Activated T-helper 17 cell treated with anti-CD3 and anti-CD28 coated beads, Interleukin-2, amount 50 U/mL, for 72 hours (primary cell): ENCODE measurements around the gene CDYL. TPM values are rescaled to one million over a fixed set of nuclear protein-coding genes. Genes with fewer than 3 reads are reported as not detected.

ENCODE experiments used
- ATAC-seq: fragments of 150-1000 bp; cut with Tn5 transposase; replicated peaks from 2 replicates; pipeline ENCODE4 v1.10.0; 2021; ENCODE audit warnings: mild to moderate bottlenecking, moderate library complexity
- H3K27ac Mint-ChIP-seq: one replicate; pipeline ENCODE4 v1.8.0; 2022; ENCODE audit warnings: mixed read lengths
- H3K27me3 Mint-ChIP-seq: one replicate; pipeline ENCODE4 v1.8.0; 2022; ENCODE audit warnings: mixed read lengths
- H3K36me3 Mint-ChIP-seq: one replicate; pipeline ENCODE4 v1.8.0; 2022; ENCODE audit warnings: low read depth, mild to moderate bottlenecking, mixed read lengths
- H3K4me1 Mint-ChIP-seq: one replicate; pipeline ENCODE4 v1.8.0; 2022; ENCODE audit warnings: mixed read lengths
- H3K4me3 Mint-ChIP-seq: one replicate; pipeline ENCODE4 v1.8.0; 2022; ENCODE audit warnings: mild to moderate bottlenecking, mixed read lengths
- H3K9me3 Mint-ChIP-seq: one replicate; pipeline ENCODE4 v1.8.0; 2022; ENCODE audit warnings: mixed read lengths
- total RNA-seq, 2 donors: library from RNA; stranded (reverse); gene quantifications; one replicate each; pipeline ENCODE4 v1.2.3, GENCODE V29; 2022

CDYL gene
- total RNA-seq, 2 donors from 2014 or later, result 23.3 to 24.5 TPM

GRCh38 chr6:4759997-4760396 lies 16.2 kb upstream of the CDYL start:
- no peak overlapping the region for H3K4me3 Mint-ChIP-seq
- no peaks in the 10 kb centered on the region for H3K9me3 Mint-ChIP-seq
- no peaks in the 10 kb centered on the region for H3K36me3 Mint-ChIP-seq
- ATAC-seq, result no peak
- H3K27ac Mint-ChIP-seq, result no peak overlapping the region
- H3K27me3 Mint-ChIP-seq, result peaks cover 31% of the 10 kb centered on the region
- H3K4me1 Mint-ChIP-seq, result no peaks in the 10 kb centered on the region

DNA sequence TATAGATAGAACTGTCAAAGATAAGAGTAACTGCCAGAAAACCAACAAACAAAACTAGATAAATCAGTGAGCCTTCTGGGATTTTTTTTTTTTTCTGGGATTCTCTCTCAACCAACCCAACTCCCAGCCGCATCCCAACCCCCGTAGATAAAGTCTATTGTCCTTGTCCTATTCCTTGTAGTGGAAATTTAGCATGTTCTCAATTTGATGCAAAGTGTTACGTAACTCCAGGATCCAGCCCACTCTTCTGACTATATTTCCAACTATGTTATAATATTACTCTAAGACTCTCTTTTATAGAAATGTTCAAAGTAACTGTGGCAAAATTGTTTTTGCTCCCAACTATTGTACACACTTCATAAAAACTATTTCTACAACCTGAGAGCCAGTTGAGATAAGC lies 15.4 kb upstream of the CDYL start:
- no peaks in the 10 kb centered on the region for H3K4me1 Mint-ChIP-seq
- no peak overlapping the region for H3K27ac Mint-ChIP-seq
- no peaks in the 10 kb centered on the region for H3K36me3 Mint-ChIP-seq
- peaks cover 28% of the 10 kb centered on the region for H3K27me3 Mint-ChIP-seq
- no peak overlapping the region for H3K4me3 Mint-ChIP-seq
- ATAC-seq, result no peak
- no peaks in the 10 kb centered on the region for H3K9me3 Mint-ChIP-seq

GRCh38 chr6:4762294-4762693 lies 13.9 kb upstream of the CDYL start:
- no peaks in the 10 kb centered on the region for H3K9me3 Mint-ChIP-seq
- no peak overlapping the region for H3K4me3 Mint-ChIP-seq
- H3K27me3 Mint-ChIP-seq, result peaks cover 22% of the 10 kb centered on the region
- H3K4me1 Mint-ChIP-seq, result no peaks in the 10 kb centered on the region
- no peak for ATAC-seq
- H3K36me3 Mint-ChIP-seq, result no peaks in the 10 kb centered on the region
- H3K27ac Mint-ChIP-seq, result no peak overlapping the region

GRCh38 chr6:4763921-4764320 lies 12.3 kb upstream of the CDYL start:
- no peak overlapping the region for H3K27ac Mint-ChIP-seq
- no peaks in the 10 kb centered on the region for H3K9me3 Mint-ChIP-seq
- H3K36me3 Mint-ChIP-seq, result no peaks in the 10 kb centered on the region
- peaks cover 22% of the 10 kb centered on the region for H3K27me3 Mint-ChIP-seq
- ATAC-seq, result no peak
- H3K4me3 Mint-ChIP-seq, result no peak overlapping the region
- no peaks in the 10 kb centered on the region for H3K4me1 Mint-ChIP-seq

DNA sequence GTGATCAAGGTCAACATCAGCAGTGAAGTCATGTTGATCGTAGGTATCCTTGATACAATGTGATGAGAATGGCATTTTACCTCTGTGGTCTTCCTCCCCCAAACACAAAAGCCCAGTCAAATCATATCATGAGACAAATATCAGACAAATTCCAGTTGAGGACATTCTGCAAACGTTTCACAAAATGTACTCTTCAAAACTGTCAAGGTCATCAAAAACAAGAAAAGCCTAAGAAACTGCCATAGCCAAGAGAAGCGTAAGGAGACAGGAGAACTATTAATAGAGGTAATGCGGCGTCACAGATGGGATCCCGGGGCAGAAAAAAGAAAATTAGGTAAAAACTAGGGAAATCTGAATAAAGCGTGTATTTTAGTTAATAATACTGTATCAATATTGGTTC lies 7.4 kb upstream of the CDYL start:
- peaks cover 5% of the 10 kb centered on the region for H3K4me1 Mint-ChIP-seq
- H3K4me3 Mint-ChIP-seq, result no peak overlapping the region
- H3K36me3 Mint-ChIP-seq, result no peaks in the 10 kb centered on the region
- H3K27ac Mint-ChIP-seq, result no peak overlapping the region
- H3K9me3 Mint-ChIP-seq, result peaks cover 12% of the 10 kb centered on the region
- no peak for ATAC-seq
- H3K27me3 Mint-ChIP-seq, result no peaks in the 10 kb centered on the region

DNA sequence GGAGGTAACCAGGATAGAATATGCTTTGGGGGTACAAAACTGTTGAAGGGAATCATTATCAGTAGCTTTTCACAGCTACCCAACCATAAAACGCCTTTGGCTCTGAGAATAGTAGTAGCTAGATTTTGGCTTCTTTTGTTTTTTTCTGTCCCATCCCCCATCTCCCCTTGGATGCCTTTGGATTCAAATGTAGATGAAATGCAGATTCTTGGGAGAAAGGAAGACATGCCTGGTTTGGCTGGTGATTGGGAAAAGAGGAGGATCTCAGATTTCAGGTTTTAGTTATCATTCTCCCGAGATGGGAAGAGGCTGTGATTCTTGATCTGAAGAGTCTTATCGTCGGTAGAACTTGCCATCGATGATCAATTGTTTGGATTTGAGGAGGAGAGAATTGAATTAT lies 3.5 kb upstream of the CDYL start:
- Mint-ChIP-seq H3K4me1 (peaks cover 20% of the 10 kb centered on the region), H3K27ac (no peak overlapping the region), H3K36me3 (peaks cover 7% of the 10 kb centered on the region), H3K4me3 (no peak overlapping the region), H3K9me3 (peaks cover 20% of the 10 kb centered on the region), H3K27me3 (peaks cover 9% of the 10 kb centered on the region)
- ATAC-seq, result no peak

GRCh38 chr6:4773181-4773580 lies 3.0 kb upstream of the CDYL start:
- H3K27me3 Mint-ChIP-seq, result peaks cover 9% of the 10 kb centered on the region
- no peak overlapping the region for H3K4me3 Mint-ChIP-seq
- H3K4me1 Mint-ChIP-seq, result peaks cover 25% of the 10 kb centered on the region
- no peak for ATAC-seq
- no peak overlapping the region for H3K27ac Mint-ChIP-seq
- peaks cover 12% of the 10 kb centered on the region for H3K36me3 Mint-ChIP-seq
- H3K9me3 Mint-ChIP-seq, result peaks cover 20% of the 10 kb centered on the region

DNA sequence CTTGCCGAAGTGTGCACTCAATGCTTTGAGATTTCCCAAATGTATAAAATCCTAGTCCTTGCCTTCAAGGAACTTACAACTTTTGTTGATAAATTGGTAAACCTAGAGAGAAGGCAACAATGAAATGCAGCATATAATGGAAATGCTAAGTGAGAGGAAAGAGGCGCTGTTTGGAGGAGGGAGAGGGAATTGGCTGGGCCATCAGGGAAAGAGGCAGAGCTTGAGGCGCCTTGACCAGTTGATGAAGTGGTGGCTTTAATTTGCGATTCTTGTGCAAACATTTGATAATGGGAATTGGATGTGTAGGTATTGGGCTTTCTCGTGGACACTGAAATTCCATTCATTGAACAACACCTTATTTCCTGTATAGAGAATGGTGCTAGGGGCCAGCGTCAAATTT lies 1.9 kb upstream of the CDYL start:
- peaks cover 34% of the 10 kb centered on the region for H3K4me1 Mint-ChIP-seq
- peaks cover 9% of the 10 kb centered on the region for H3K27me3 Mint-ChIP-seq
- H3K4me3 Mint-ChIP-seq, result peak overlapping the region; percentile 77
- no peak for ATAC-seq
- H3K36me3 Mint-ChIP-seq, result peaks cover 14% of the 10 kb centered on the region
- peak overlapping the region; percentile 70 for H3K27ac Mint-ChIP-seq
- peaks cover 20% of the 10 kb centered on the region for H3K9me3 Mint-ChIP-seq

DNA sequence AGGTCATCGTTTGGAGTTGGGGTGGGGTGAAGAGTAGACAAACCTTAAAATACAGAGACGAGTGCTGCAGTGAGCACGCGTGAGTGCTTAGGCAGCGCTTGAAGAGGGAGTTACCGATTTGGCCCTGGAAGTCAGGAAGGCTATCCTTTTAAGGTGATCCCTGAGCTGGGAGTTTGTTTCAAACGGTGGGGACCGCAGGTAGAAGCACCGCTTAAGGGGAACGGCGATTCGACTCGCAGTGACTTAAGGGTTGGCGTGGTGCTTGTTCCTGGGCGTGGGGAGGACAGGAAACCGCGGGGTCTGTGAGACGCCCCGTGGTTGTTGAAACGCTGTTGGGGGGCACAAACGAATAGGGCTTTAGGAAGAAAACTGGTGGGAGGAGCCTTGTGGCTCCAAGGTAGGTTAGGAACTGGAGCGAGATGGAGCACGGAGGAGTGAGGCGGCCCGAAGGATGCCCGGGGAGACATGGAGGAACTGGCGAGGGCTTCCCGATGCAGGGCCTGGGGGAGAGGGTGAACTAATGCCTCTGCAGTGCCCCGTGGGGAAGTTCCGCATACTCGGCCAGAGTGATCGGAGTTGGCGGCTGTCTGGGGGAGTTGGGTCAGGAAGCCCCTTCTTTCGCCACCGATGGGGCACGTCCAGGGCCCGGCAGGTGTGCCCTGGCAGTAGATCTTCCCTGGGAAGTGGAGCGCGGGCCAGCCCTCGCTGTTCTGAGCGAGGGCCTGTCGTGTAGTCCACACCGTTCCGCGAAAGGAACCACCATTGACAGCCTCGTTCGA lies 1.3 kb upstream of the CDYL start:
- H3K27ac Mint-ChIP-seq, result peak overlapping the region; percentile 70
- H3K27me3 Mint-ChIP-seq, result peaks cover 9% of the 10 kb centered on the region
- H3K36me3 Mint-ChIP-seq, result peaks cover 14% of the 10 kb centered on the region
- peaks cover 37% of the 10 kb centered on the region for H3K4me1 Mint-ChIP-seq
- H3K9me3 Mint-ChIP-seq, result peaks cover 20% of the 10 kb centered on the region
- no peak for ATAC-seq
- H3K4me3 Mint-ChIP-seq, result peak overlapping the region; percentile 77

DNA sequence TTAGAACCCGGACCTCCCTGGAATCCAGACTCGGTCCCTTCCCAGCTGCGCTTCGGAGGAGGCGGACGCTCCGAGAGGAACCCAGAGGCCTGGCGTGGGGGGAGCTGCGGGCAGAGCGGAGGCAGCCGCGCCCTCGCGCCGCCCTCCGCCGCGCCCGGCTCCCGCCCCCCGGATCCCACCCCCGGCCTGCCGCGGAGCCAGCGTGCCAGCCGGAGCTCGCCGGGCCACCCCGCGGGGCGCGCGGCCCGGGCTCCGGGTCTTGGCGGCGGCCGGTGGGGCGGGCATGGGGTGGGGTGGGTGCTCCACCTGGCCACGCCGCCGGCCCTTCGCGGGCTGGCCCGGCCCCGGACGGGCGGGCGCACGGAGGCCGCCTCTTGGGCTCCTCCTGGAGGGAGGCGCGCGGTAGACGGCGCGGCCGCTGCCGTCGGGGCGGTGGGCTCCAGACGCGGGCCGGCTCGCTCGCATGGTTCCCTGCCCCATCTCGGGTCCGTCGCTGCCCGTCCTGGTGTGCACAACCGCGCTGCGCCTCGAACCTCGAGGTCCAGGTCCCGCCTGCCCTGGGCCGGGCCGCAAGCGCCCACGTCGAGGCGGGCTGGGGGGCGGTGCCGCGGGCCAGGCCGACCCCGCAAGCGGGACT lies 592 bp upstream of the CDYL start:
- Mint-ChIP-seq H3K4me3 (peak overlapping the region; percentile 77), H3K27me3 (peaks cover 9% of the 10 kb centered on the region), H3K9me3 (peaks cover 20% of the 10 kb centered on the region), H3K4me1 (peaks cover 40% of the 10 kb centered on the region), H3K36me3 (peaks cover 14% of the 10 kb centered on the region), H3K27ac (no peak overlapping the region)
- peak; percentile 47 for ATAC-seq

DNA sequence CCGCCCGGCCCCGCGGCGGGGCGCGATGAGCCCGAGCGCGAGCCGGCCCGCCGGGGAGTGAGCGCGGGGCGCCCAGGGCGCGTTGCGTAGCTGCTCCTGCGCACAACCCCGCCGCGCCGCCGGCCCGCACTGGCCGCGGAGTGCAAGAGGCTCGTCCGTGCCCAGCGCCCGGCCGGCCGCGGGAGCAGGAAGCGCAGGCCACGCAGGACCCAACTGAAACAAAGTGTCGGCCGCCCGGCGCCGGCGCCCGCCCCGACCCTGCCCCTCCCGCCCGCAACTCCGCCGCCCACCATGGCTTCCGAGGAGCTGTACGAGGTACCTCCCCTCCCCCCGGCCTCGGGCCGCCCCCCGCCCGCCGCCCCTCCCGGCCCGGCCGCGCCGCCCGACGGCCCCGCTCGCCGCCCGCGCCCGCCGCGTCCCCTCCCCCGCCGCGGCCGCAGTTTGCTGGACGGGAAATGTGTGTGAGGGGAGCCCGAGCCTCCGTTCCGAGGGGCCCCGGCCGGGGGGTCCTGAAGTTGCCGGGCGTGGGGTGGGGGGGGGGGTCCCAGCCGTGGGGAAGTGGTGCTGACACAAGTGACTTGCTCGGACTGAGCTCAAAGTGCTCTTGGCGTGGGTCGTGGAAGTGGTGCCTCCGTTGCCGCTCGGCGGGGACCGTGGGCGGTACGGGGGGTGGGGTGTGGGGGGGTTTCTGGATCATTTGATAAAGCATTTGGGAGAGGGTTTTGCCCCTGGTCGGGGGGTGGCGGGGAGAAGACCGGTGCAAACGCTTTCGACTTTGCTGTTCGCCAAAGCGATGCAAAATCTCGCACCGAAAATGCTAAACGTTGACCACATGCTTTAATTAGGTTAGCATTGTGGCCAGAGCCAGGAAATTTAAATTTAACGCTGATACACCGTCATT lies 539 bp downstream of the CDYL start:
- peak; percentile 30 for ATAC-seq
- Mint-ChIP-seq H3K36me3 (peaks cover 14% of the 10 kb centered on the region), H3K4me3 (peak overlapping the region; percentile 81), H3K9me3 (peaks cover 16% of the 10 kb centered on the region), H3K27ac (peak overlapping the region; percentile 61), H3K4me1 (peaks cover 49% of the 10 kb centered on the region), H3K27me3 (peaks cover 9% of the 10 kb centered on the region)

DNA sequence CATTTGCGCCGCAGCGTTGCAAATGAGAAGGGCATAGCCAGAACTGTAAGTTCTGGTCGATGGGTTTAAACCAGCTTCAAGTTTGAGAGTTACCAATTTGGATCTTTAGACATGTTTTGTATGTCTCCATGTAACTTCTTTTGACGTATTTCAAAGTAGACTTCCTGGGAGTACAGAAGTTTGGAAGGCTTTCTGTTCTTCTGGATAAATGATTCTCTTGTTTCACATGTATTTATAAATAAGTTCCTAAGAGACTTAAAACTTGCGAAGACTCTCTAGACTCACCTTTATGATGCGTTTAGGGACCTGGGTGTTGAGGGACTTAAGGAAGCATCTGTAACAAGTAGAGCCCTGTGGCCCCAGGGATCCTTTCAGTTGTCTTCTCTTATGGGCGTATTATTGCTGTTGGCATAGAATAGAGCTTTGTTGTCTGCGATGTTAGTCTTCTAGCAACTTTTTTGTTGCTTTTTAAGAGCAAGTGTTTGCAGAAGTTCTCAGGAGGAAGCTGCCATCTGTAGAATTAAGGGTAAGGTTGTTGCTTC lies 1.3 kb downstream of the CDYL start:
- peaks cover 14% of the 10 kb centered on the region for H3K9me3 Mint-ChIP-seq
- H3K4me1 Mint-ChIP-seq, result peaks cover 53% of the 10 kb centered on the region
- ATAC-seq, result no peak
- H3K27ac Mint-ChIP-seq, result peak overlapping the region; percentile 61
- H3K36me3 Mint-ChIP-seq, result peaks cover 14% of the 10 kb centered on the region
- H3K4me3 Mint-ChIP-seq, result peak overlapping the region; percentile 81
- H3K27me3 Mint-ChIP-seq, result peaks cover 9% of the 10 kb centered on the region

DNA sequence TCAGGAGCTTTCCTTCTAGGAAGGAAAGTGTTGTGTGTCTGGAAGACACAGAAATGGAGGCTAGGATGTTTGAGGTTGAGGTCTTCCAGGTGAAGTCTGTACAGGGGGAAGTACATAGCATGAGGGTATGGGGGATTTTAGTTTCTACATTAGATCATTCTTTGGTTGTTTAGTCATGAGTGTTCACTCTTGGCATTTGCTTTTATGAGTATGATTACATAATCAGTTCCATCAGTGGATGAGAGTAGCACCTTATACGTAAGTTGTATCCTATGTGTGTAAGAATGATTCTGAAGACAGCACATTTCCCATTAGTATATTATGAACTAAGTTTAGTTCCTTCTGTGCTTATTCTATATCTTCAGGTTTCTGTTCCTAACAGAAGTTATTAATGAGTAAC lies 1.9 kb downstream of the CDYL start:
- H3K27ac Mint-ChIP-seq, result peak overlapping the region; percentile 61

GRCh38 chr6:4780360-4780812 lies 4.2 kb downstream of the CDYL start:
- Mint-ChIP-seq H3K36me3 (peaks cover 8% of the 10 kb centered on the region), H3K4me3 (peak overlapping the region; percentile 35), H3K27me3 (no peaks in the 10 kb centered on the region), H3K4me1 (peaks cover 46% of the 10 kb centered on the region), H3K9me3 (no peaks in the 10 kb centered on the region), H3K27ac (no peak overlapping the region)
- no peak for ATAC-seq

More for the DNA sequence above, 1.9 kb downstream of the CDYL start:
- Mint-ChIP-seq H3K9me3 (peaks cover 10% of the 10 kb centered on the region), H3K27me3 (peaks cover 9% of the 10 kb centered on the region), H3K4me3 (peak overlapping the region; percentile 81), H3K4me1 (peaks cover 50% of the 10 kb centered on the region), H3K36me3 (peaks cover 14% of the 10 kb centered on the region)
- ATAC-seq, result peak; percentile 59
